Activated CD4-positive, alpha-beta T cell treated with anti-CD3 and anti-CD28 coated beads, Interleukin-2, Interleukin-6, amounts not matched to agents 100 ng/mL and 50 ng/mL, durations not matched to agents 16 hours and 8 hours (primary cell): ENCODE results near the gene CIBAR2.
"Not testable (repeated sequence)": the region's sequence is repeated elsewhere in the genome, so short reads cannot be mapped to it uniquely, and the experiment has no call there.

Experiments
- DNase-seq: peaks from one replicate; pipeline ENCODE4 v3.0.0-alpha.2; 2020

The CIBAR2 gene

GRCh38 chr16:85056211-85056748, 56.0 kb downstream of the CIBAR2 start:
- DNase-seq = no peak

GRCh38 chr16:85055493-85056210, 56.6 kb downstream of the CIBAR2 start:
- DNase-seq = peak; percentile 86

- DNase-seq = no peak
Observed at GRCh38 chr16:85054948-85055492, 57.3 kb downstream of the CIBAR2 start.

DNA sequence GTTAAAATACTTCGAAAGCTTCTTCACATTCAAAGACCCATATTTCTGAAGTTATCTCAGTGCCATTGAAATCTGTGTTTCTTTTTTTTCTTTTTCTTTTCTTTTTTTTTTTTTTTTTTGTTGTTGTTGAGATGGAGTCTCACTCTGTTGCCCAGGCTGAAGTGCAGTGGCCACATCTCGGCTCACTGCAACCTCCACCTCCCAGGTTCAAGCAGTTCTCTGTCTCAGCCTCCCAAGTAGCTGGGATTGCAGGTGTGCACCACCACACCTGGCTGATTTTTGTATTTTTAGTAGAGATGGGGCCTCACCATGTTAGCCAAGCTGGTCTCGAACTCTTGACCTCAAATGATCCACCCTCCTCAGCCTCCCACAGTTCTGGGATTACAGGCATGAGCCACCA, 58.0 kb downstream of the CIBAR2 start:
- DNase-seq = not testable (repeated sequence)

DNA sequence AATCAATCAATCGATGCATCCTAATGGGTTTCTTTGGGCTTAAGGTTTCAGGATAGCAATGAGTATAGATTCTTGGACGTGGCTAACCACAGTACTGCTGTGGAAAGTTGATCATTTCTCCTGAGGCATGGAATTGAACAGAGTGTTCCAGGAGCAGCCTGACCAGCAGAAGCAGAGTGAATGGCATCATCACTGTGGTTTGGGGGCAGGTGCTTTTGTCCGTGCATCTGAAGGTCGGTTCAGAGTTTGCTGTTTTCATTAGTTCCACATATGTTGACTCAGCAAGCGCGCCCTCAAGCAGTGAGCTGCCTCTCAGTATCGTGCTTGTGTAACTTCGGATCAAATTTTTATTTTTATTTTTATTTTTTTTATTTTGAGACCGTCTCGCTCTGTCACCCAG, 59.7 kb downstream of the CIBAR2 start:
- DNase-seq = no peak

GRCh38 chr16:85051683-85052082, 60.6 kb downstream of the CIBAR2 start:
- no peak for DNase-seq

- DNase-seq = no peak
Observed at GRCh38 chr16:85051067-85051581, 61.1 kb downstream of the CIBAR2 start.

DNA sequence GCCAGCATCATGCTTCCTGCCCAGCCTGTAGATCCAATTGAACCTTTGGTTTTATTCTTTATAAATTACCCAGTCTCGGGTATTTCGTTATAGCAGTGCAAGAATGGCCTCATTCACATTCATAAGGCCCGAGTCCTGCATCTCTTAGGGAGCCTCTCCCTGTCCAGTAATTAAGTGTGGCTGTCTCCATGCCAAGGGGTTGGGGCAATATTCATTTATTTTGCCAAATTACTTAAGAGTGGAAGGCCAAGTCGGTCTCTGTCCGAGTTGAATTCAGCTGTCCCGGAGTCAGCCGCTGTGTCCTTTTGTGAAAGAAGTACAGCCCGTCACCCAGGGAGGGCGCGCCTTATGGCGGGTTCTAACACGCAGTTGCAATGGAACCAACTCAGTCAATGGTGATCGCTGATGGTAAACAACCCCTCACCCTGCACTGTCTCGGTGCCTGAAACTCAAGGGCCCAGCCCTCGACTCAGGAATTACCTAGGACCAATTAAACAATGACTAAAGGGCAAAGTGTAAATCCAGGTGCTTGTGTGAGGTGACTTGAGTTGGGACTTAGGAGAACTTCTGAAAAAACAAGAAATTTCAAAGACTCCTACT, 62.5 kb downstream of the CIBAR2 start:
- no peak for DNase-seq

DNA sequence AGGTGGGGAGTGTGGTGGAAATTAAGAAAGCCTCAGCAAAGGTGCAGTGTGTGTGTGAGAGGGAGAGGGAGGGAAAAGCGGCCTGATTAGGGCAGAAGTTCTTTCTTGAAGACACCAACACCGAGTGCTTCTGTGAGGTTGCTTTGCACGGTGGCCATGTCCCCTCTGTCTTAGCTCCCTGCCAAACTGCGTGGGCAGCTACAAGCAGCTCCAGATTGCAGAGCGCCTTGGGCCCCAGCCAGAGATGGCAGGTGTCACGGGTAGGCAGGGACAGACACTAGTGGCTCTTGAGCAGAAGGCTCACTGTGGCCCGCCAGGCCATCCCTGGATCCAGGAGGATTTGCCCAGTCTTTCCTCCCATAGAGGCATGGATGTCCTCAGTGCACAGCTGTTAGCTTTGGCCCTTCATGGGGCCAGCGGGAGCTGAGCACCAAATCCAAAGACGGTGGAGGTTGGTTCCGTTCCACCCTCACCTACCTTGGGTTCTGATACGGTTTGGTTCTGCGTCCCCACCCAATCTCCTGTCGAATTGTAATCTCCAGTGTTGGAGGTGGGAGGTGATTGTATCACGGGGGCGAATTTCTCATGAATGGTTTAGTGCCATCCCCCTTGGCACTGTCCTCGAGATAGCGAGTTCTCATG, 63.2 kb downstream of the CIBAR2 start:
- DNase-seq = no peak
